ENCODE measurements around the gene SEC61B.
"Not testable (repeated sequence)": the region's sequence is repeated elsewhere in the genome, so short reads cannot be mapped to it uniquely, and the experiment has no call there.

The SEC61B gene

DNA sequence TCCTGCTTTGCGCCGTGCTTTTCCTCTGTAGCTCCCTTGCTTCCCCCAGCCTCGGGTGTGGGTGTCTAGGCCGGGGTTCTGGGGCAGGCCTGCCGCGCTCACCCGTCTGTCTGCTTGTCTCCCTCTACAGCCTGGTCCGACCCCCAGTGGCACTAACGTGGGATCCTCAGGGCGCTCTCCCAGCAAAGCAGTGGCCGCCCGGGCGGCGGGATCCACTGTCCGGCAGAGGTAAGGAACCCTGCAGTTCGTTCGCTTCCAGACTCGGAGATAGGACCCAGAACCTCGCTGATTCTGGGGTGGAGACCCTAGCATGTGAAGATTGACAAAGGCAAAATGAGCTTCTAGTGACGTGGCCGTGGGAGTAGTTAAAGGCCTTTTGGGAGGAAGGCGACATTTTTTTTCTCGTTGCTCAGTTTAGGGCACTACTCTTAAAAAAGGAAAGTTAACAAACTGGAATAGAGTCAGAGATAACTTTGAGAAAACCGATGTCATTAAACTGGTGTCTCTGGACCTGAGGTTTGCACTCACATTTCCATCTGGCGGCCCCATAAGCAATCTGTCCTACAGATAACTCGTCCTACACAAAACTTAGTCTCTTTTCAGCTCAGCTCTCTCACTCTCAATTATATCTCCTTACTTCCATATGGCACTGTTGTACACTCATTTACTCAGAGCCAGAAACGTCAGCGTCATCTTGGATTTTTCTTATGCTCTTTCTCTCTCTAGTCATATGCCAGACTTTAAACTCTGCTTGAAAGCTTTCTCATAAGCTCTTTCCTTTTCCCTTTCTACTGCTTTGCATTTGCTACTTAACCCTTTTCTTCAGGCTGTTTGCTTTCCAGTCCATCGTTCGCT, 561 bp downstream of the SEC61B start:
- peaks cover 38% of the 10 kb centered on the region for H3K36me3 ChIP-seq (ENCODE audit: insufficient read depth, low read length)
- H3K4me2 ChIP-seq (ENCODE audit: low read length), result peak overlapping the region; percentile 83
- peaks cover 17% of the 10 kb centered on the region for H3K4me1 ChIP-seq (ENCODE audit: control insufficient read depth, insufficient read depth, low read length)
- H3K27me3 ChIP-seq (ENCODE audit: control insufficient read depth, insufficient read depth, low read length), result no peaks in the 10 kb centered on the region
- peak overlapping the region; percentile 100 for H3K9ac ChIP-seq (ENCODE audit: low read depth, low read length)
- H3K4me3 ChIP-seq (ENCODE audit: low read length), result peak overlapping the region; percentile 97
- H3K9me3 ChIP-seq (replicated peaks; ENCODE audit: low read length), result no peaks in the 10 kb centered on the region

DNA sequence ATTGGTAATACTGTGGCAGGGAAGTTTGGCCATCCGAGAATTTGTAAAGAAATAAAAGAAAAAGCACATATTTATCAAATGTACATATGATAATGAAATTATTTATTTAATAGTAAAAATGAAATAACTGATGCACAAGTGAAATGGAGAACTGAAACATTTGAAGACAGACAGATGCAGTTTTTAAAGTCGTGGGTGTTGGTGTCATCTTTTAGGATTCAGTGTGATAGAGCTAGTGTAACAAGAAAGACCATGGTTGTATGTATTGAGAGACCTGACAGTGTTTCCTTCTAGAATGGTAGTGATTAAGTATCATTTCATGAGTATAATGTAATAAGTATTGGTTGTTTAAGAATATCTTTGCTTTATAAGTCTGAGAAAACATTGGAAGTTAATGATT, 2.4 kb downstream of the SEC61B start:
- Histone ChIP-seq H3K36me3 (ENCODE audit: insufficient read depth, low read length) (peaks cover 41% of the 10 kb centered on the region), H3K9ac (ENCODE audit: low read depth, low read length) (no peak overlapping the region), H3K4me3 (ENCODE audit: low read length) (peak overlapping the region; percentile 97)

DNA sequence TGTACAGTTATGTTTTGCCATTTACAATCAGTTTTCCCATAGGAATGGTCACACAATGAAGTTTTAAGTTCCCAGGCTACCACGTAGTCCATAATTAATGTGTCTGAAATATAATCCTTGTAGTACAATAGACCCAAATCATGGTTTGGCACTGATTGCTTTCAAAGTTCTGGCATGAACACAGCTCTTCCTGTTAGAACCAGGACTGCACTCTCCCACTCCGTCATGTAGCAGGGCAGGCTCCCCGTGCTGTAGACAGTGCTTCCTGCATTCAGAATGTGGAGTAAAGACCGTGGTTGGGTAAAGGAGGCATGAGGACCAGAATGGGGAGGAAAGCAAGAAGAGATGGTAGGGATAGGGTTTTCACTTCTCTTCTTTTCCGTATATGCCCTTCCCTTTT, 4.0 kb downstream of the SEC61B start:
- H3K4me2 ChIP-seq (ENCODE audit: low read length), result no peak overlapping the region
- no peak overlapping the region for H3K9ac ChIP-seq (ENCODE audit: low read depth, low read length)
- no peaks in the 10 kb centered on the region for H3K27me3 ChIP-seq (ENCODE audit: control insufficient read depth, insufficient read depth, low read length)
- H3K4me3 ChIP-seq (ENCODE audit: low read length), result no peak overlapping the region
- H3K9me3 ChIP-seq (replicated peaks; ENCODE audit: low read length), result no peaks in the 10 kb centered on the region
- peaks cover 56% of the 10 kb centered on the region for H3K36me3 ChIP-seq (ENCODE audit: insufficient read depth, low read length)
- H3K4me1 ChIP-seq (ENCODE audit: control insufficient read depth, insufficient read depth, low read length), result peaks cover 13% of the 10 kb centered on the region

More for the DNA sequence above, 2.4 kb downstream of the SEC61B start:
- Histone ChIP-seq H3K4me1 (ENCODE audit: control insufficient read depth, insufficient read depth, low read length) (peaks cover 17% of the 10 kb centered on the region), H3K4me2 (ENCODE audit: low read length) (peak overlapping the region; percentile 83), H3K27me3 (ENCODE audit: control insufficient read depth, insufficient read depth, low read length) (no peaks in the 10 kb centered on the region), H3K9me3 (replicated peaks; ENCODE audit: low read length) (no peaks in the 10 kb centered on the region)

DNA sequence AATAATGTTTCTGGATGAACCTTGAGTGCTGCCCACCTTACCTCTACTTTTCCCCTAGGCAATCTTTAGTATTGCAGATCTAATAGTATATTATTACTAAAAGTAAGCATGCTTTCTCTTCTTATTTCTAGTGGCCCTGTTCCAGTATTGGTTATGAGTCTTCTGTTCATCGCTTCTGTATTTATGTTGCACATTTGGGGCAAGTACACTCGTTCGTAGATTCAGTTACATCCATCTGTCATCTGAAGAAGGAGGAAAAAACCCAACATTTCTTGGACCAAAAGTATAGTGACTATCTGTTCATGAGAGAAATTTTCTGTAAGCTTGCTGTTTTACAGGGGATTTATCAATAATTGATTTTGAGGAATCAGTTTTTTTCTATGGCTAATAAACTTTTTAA, 8.1 kb downstream of the SEC61B start:
- no peaks in the 10 kb centered on the region for H3K9me3 ChIP-seq (replicated peaks; ENCODE audit: low read length)
- no peaks in the 10 kb centered on the region for H3K27me3 ChIP-seq (ENCODE audit: control insufficient read depth, insufficient read depth, low read length)
- peaks cover 62% of the 10 kb centered on the region for H3K36me3 ChIP-seq (ENCODE audit: insufficient read depth, low read length)
- no peak overlapping the region for H3K9ac ChIP-seq (ENCODE audit: low read depth, low read length)
- H3K4me3 ChIP-seq (ENCODE audit: low read length), result no peak overlapping the region
- no peak overlapping the region for H3K4me2 ChIP-seq (ENCODE audit: low read length)
- H3K4me1 ChIP-seq (ENCODE audit: control insufficient read depth, insufficient read depth, low read length), result no peaks in the 10 kb centered on the region

DNA sequence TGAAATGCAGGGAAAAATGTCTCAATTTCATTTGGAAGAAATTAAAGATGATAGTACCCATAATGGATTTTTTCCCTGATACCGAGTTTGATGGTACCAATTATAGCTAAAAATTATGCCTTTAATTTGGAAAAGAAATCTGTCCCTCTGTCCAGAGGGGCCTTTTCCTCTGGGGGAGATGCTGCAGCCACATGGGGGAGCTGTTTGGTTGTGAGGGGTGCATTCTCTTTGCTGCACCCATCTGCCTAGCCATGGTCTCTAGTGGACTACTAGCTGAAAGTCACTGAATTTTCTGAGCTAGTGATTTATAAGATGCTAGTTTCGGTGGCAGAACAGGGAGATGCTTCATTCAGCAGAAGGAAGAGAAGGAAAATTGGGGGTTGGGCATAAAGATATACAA, 9.6 kb downstream of the SEC61B start:
- Histone ChIP-seq H3K27me3 (ENCODE audit: control insufficient read depth, insufficient read depth, low read length) (no peaks in the 10 kb centered on the region), H3K4me2 (ENCODE audit: low read length) (no peak overlapping the region), H3K9me3 (replicated peaks; ENCODE audit: low read length) (no peaks in the 10 kb centered on the region), H3K4me1 (ENCODE audit: control insufficient read depth, insufficient read depth, low read length) (no peaks in the 10 kb centered on the region), H3K4me3 (ENCODE audit: low read length) (no peak overlapping the region), H3K9ac (ENCODE audit: low read depth, low read length) (no peak overlapping the region), H3K36me3 (ENCODE audit: insufficient read depth, low read length) (peaks cover 57% of the 10 kb centered on the region)

DNA sequence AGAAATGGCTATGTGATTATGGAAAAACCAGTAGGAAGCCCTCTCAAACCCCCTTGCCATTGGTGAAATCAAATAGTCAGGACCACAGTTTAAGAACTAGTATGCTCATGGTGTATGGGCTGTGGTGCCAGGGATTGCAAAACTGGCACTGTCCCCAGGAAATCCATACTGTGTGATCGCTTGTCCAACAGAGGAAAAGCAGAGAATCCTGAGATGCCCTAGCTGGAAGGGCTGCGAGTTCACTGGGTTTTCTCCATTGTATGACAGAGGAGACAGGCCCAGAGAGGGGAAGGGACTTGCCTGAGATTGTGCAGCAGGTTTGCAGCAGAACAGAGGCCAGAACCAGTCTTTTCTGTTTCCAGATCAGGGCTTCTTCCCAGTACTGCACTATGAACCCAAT, 12.5 kb downstream of the SEC61B start:
- Histone ChIP-seq H3K9ac (ENCODE audit: low read depth, low read length) (no peak overlapping the region), H3K36me3 (ENCODE audit: insufficient read depth, low read length) (peaks cover 37% of the 10 kb centered on the region)

DNA sequence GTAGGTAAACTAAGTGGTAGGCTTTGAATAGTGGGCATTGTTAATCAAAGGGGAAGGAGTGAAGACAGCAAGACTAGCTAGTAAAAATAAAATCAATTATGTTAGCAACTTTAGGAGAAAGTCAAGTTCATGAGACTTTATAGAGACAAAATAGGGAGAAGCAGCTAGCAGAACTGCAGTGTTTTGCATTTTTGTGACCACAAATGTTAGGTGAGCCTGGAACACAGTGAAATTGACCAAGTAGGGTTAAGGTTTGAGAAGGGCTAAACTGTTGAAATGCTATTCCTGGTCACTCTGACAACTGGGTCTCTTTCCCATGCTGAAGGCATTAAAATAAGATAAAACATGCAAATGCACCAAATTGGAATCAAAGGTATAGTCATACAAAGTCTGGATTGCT, 13.0 kb downstream of the SEC61B start:
- H3K4me3 ChIP-seq (ENCODE audit: low read length), result no peak overlapping the region

More for the DNA sequence above, 12.5 kb downstream of the SEC61B start:
- no peak overlapping the region for H3K4me2 ChIP-seq (ENCODE audit: low read length)
- peaks cover 7% of the 10 kb centered on the region for H3K4me1 ChIP-seq (ENCODE audit: control insufficient read depth, insufficient read depth, low read length)
- H3K27me3 ChIP-seq (ENCODE audit: control insufficient read depth, insufficient read depth, low read length), result no peaks in the 10 kb centered on the region
- H3K4me3 ChIP-seq (ENCODE audit: low read length), result no peak overlapping the region
- H3K9me3 ChIP-seq (replicated peaks; ENCODE audit: low read length), result no peaks in the 10 kb centered on the region

DNA sequence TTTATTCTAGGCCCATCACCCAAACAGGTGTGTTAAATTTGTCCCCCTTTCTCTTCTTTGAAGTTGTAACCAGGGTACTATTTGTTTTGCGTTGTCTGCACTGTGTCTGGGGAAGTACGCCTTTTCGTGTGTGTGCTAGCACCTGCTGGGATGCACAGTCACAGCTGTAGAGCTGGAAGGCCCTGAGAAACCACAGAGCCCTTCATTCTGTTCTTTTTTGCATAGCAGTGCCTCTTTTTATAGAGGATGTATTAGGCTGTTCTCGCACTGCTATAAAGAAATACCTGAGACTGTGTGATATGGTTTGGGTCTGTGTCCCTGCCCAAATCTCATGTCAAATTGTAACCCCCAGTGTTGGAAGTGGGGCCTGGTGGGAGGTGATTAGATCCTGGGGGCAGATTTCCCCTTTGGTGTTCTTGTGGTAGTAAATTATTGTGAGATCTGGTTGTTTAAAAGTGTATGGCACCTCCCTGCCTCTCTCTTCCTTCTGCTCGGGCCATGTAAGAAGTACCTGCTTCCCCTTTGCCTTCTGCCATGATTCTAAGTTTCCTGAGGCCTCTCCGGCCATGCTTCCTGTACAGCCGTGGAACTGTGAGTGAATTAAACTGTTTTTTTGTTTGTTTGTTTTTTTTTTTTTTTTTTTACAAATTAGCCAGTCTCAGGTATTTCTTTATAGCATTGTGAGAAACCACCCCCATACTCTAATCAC, 14.0 kb downstream of the SEC61B start:
- Histone ChIP-seq H3K9me3 (replicated peaks; ENCODE audit: low read length) (no peaks in the 10 kb centered on the region), H3K4me2 (ENCODE audit: low read length) (no peak overlapping the region), H3K36me3 (ENCODE audit: insufficient read depth, low read length) (peaks cover 23% of the 10 kb centered on the region), H3K4me1 (ENCODE audit: control insufficient read depth, insufficient read depth, low read length) (peaks cover 10% of the 10 kb centered on the region), H3K4me3 (ENCODE audit: low read length) (no peak overlapping the region), H3K9ac (ENCODE audit: low read depth, low read length) (no peak overlapping the region), H3K27me3 (ENCODE audit: control insufficient read depth, insufficient read depth, low read length) (no peaks in the 10 kb centered on the region)

More for the DNA sequence above, 13.0 kb downstream of the SEC61B start:
- H3K9me3 ChIP-seq (replicated peaks; ENCODE audit: low read length), result no peaks in the 10 kb centered on the region
- no peaks in the 10 kb centered on the region for H3K27me3 ChIP-seq (ENCODE audit: control insufficient read depth, insufficient read depth, low read length)
- H3K9ac ChIP-seq (ENCODE audit: low read depth, low read length), result no peak overlapping the region
- H3K4me2 ChIP-seq (ENCODE audit: low read length), result no peak overlapping the region
- peaks cover 33% of the 10 kb centered on the region for H3K36me3 ChIP-seq (ENCODE audit: insufficient read depth, low read length)
- peaks cover 10% of the 10 kb centered on the region for H3K4me1 ChIP-seq (ENCODE audit: control insufficient read depth, insufficient read depth, low read length)

DNA sequence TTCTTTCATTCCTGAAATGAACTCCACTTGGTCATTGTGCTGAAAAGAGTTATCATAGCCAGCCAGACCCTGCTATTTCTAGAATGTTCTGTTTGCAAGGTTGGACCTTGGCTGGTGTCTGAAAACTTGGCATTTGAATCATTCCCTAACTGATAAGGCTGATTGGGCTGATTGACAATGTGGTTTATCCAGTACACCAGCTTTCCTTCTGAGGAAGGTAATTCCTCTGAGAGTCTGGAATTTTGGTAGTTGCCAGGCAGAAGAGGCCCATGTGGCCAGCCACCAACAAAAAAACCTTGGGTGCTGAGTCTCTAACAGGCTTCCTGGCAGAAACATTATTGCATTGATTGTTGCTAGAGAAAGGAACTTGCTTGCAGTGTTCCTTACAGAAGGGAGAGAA, 15.3 kb downstream of the SEC61B start:
- Histone ChIP-seq H3K4me1 (ENCODE audit: control insufficient read depth, insufficient read depth, low read length) (peaks cover 10% of the 10 kb centered on the region), H3K9ac (ENCODE audit: low read depth, low read length) (no peak overlapping the region), H3K27me3 (ENCODE audit: control insufficient read depth, insufficient read depth, low read length) (no peaks in the 10 kb centered on the region), H3K4me2 (ENCODE audit: low read length) (no peak overlapping the region), H3K36me3 (ENCODE audit: insufficient read depth, low read length) (peaks cover 12% of the 10 kb centered on the region), H3K9me3 (replicated peaks; ENCODE audit: low read length) (no peaks in the 10 kb centered on the region), H3K4me3 (ENCODE audit: low read length) (no peak overlapping the region)

DNA sequence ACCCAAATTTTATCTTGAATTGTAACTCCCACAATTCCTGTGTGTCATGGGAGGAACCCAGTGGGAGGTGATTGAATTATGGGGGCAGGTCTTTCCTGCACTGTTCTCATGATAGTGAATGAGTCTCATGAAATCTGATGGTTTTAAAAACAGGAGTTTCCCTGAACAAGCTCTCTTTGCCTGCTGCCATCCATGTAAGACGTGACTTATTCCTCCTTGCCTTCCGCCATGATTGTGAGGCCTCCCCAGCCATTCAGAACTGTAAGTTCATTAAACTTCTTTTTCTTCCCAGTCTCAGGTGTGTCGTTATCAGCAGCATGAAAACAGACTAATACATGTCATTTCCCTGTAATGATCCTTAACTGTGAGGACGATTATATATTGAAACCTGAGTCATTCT, 15.8 kb downstream of the SEC61B start:
- H3K9me3 ChIP-seq (replicated peaks; ENCODE audit: low read length); H3K4me3 ChIP-seq (ENCODE audit: low read length); H3K9ac ChIP-seq (ENCODE audit: low read depth, low read length); H3K4me2 ChIP-seq (ENCODE audit: low read length); H3K27me3 ChIP-seq (ENCODE audit: control insufficient read depth, insufficient read depth, low read length): not testable (repeated sequence)
- Histone ChIP-seq H3K4me1 (ENCODE audit: control insufficient read depth, insufficient read depth, low read length) (peaks cover 10% of the 10 kb centered on the region), H3K36me3 (ENCODE audit: insufficient read depth, low read length) (peaks cover 11% of the 10 kb centered on the region)

DNA sequence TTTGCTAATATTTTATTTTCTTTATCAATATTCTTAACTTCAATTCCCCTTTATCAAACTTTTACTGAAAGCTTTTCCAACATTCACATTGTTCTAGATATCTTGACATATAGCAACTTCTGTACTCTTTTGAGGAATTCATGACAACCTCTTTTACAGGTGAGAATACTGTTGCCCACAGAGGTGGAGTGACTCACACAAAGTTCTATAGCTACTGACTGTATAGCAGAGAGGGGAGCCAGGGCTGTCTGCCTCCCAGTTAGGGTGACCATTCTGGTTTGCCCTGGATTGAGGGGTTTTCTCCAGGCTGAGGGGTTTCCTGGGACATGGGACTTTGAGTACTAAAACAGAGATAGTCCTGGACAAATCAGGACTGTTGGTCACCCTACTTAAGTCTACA, 16.2 kb downstream of the SEC61B start:
- Histone ChIP-seq H3K9ac (ENCODE audit: low read depth, low read length) (no peak overlapping the region), H3K9me3 (replicated peaks; ENCODE audit: low read length) (no peaks in the 10 kb centered on the region), H3K36me3 (ENCODE audit: insufficient read depth, low read length) (peaks cover 7% of the 10 kb centered on the region), H3K4me2 (ENCODE audit: low read length) (no peak overlapping the region), H3K4me1 (ENCODE audit: control insufficient read depth, insufficient read depth, low read length) (peaks cover 10% of the 10 kb centered on the region), H3K4me3 (ENCODE audit: low read length) (no peak overlapping the region), H3K27me3 (ENCODE audit: control insufficient read depth, insufficient read depth, low read length) (no peaks in the 10 kb centered on the region)
